ENCODE results near the gene SAP30. TPM values are rescaled to one million over a fixed set of nuclear protein-coding genes. Genes with fewer than 3 reads are reported as not detected.

SAP30 gene
- total RNA-seq: 42.0 and 49.7 TPM in 2 replicates
- 49.4 and 66.1 TPM in 2 replicates for polyA plus RNA-seq

GRCh38 chr4:173370477-173371291 lies at the start of gene SAP30:
TSS of gene SAP30 (plus strand) at chr4:173370954. CDS start at chr4:173371183, 229 bp downstream.
- Histone ChIP-seq H3K4me3 (peak within 1 kb of the TSS; percentile 80), H3K4me1 (ENCODE audit: low read depth) (no peaks in the 10 kb centered on the region), H3K36me3 (no peaks in the 10 kb centered on the region), H3K27ac (peak within 1 kb of the TSS; percentile 87), H3K9me3 (ENCODE audit: low read depth) (no peaks in the 10 kb centered on the region), H3K27me3 (no peaks in the 10 kb centered on the region)
- peak; percentile 98 to 99 for DNase-seq (ENCODE audit: low read depth in 1 of 2, low spot score in 1 of 2)
- TF ChIP-seq CTCF (IDR thresholded peaks at IDR 0.05; ENCODE audit: low read depth, low read length): no peak

- no peak for TF ChIP-seq CTCF (IDR thresholded peaks at IDR 0.05; ENCODE audit: low read depth, low read length)
- no peak overlapping the region for H3K27ac ChIP-seq
- H3K4me1 ChIP-seq (ENCODE audit: low read depth): no peaks in the 10 kb centered on the region
- H3K27me3 ChIP-seq: no peaks in the 10 kb centered on the region
- no peaks in the 10 kb centered on the region for H3K9me3 ChIP-seq (ENCODE audit: low read depth)
- no peak overlapping the region for H3K4me3 ChIP-seq
- peaks cover 9% of the 10 kb centered on the region for H3K36me3 ChIP-seq
- DNase-seq (ENCODE audit: low read depth in 1 of 2, low spot score in 1 of 2): no peak
These were observed 45.6 kb upstream of the SAP30 start for GRCh38 chr4:173325007-173325736.

GRCh38 chr4:173328236-173328901 lies 42.4 kb upstream of the SAP30 start:
- no peak for DNase-seq (ENCODE audit: low read depth in 1 of 2, low spot score in 1 of 2)
- Histone ChIP-seq H3K27ac (no peak overlapping the region), H3K4me3 (no peak overlapping the region), H3K4me1 (ENCODE audit: low read depth) (peaks cover 3% of the 10 kb centered on the region), H3K27me3 (no peaks in the 10 kb centered on the region), H3K9me3 (ENCODE audit: low read depth) (no peaks in the 10 kb centered on the region), H3K36me3 (peaks cover 34% of the 10 kb centered on the region)
- no peak for TF ChIP-seq CTCF (IDR thresholded peaks at IDR 0.05; ENCODE audit: low read depth, low read length)

GRCh38 chr4:173330590-173330989 lies 40.2 kb upstream of the SAP30 start:
- Histone ChIP-seq H3K4me3 (no peak overlapping the region), H3K36me3 (peaks cover 34% of the 10 kb centered on the region), H3K9me3 (ENCODE audit: low read depth) (no peaks in the 10 kb centered on the region), H3K27ac (no peak overlapping the region), H3K4me1 (ENCODE audit: low read depth) (peaks cover 4% of the 10 kb centered on the region), H3K27me3 (no peaks in the 10 kb centered on the region)
- no peak for DNase-seq (ENCODE audit: low read depth in 1 of 2, low spot score in 1 of 2)
- no peak for TF ChIP-seq CTCF (IDR thresholded peaks at IDR 0.05; ENCODE audit: low read depth, low read length)

GRCh38 chr4:173332021-173332487 lies 38.7 kb upstream of the SAP30 start:
- Histone ChIP-seq H3K4me1 (ENCODE audit: low read depth) (peaks cover 12% of the 10 kb centered on the region), H3K36me3 (peaks cover 34% of the 10 kb centered on the region), H3K4me3 (peak overlapping the region; percentile 80), H3K9me3 (ENCODE audit: low read depth) (no peaks in the 10 kb centered on the region), H3K27ac (no peak overlapping the region), H3K27me3 (no peaks in the 10 kb centered on the region)
- peak in 1 of 2 donors; percentile 39 for DNase-seq (ENCODE audit: low read depth in 1 of 2, low spot score in 1 of 2)
- no peak for TF ChIP-seq CTCF (IDR thresholded peaks at IDR 0.05; ENCODE audit: low read depth, low read length)

Measured in cardiac muscle cell (in vitro differentiated cells and primary cell).